GM23248 (cell line): ENCODE measurements around the gene ANXA5. TPM values are rescaled to one million over a fixed set of nuclear protein-coding genes. Genes with fewer than 3 reads are reported as not detected.

ENCODE experiments used
- DNase-seq: peaks from one replicate; pipeline ENCODE4 v3.0.0-alpha.2; 2015
- H2AFZ ChIP-seq: fragments of 200-600 bp; sonication (generic); 2 replicates; pipeline ENCODE4 v1.6.1; 2016; ENCODE audit warnings: antibody characterized with exemption
- H3F3A ChIP-seq: fragments of 200-600 bp; sonication (generic); 2 replicates; pipeline ENCODE4 v1.6.1; 2016; ENCODE audit warnings: mild to moderate bottlenecking, antibody characterized with exemption, mixed run types; ENCODE audit not compliant: insufficient read depth
- H3K27ac ChIP-seq: fragments of 200-600 bp; sonication (generic); 2 replicates; pipeline ENCODE4 v1.5.1; 2016; ENCODE audit warnings: mild to moderate bottlenecking
- H3K27me3 ChIP-seq: fragments of 200-600 bp; sonication (generic); replicated peaks from 2 replicates; pipeline ENCODE4 v1.6.1; 2016; ENCODE audit warnings: mild to moderate bottlenecking; ENCODE audit not compliant: insufficient read depth
- H3K36me3 ChIP-seq: fragments of 200-600 bp; sonication (generic); 2 replicates; pipeline ENCODE4 v1.6.1; 2016; ENCODE audit warnings: low read depth, mild to moderate bottlenecking
- H3K4me1 ChIP-seq: fragments of 200-600 bp; sonication (generic); 2 replicates; pipeline ENCODE4 v1.6.1; 2016; ENCODE audit warnings: mild to moderate bottlenecking; ENCODE audit not compliant: insufficient read depth
- H3K4me2 ChIP-seq: fragments of 200-600 bp; sonication (generic); one replicate; pipeline ENCODE4 v1.6.1; 2016; ENCODE audit warnings: mild to moderate bottlenecking; ENCODE audit not compliant: unreplicated experiment
- H3K4me3 ChIP-seq: fragments of 200-600 bp; sonication (generic); 2 replicates; pipeline ENCODE4 v1.5.1; 2016; ENCODE audit warnings: mild to moderate bottlenecking
- H3K79me2 ChIP-seq: fragments of 200-600 bp; sonication (generic); 2 replicates; pipeline ENCODE4 v1.6.1; 2016; ENCODE audit warnings: mild to moderate bottlenecking; ENCODE audit not compliant: insufficient read depth
- H3K9ac ChIP-seq: fragments of 200-600 bp; sonication (generic); 2 replicates; pipeline ENCODE4 v1.6.1; 2016; ENCODE audit warnings: mild to moderate bottlenecking
- H3K9me2 ChIP-seq: fragments of 200-600 bp; sonication (generic); 2 replicates; pipeline ENCODE4 v1.6.1; 2016; ENCODE audit warnings: mixed run types, mild to moderate bottlenecking, moderate library complexity; ENCODE audit not compliant: insufficient read depth
- H3K9me3 ChIP-seq: fragments of 200-600 bp; sonication (generic); one replicate; pipeline ENCODE4 v1.6.1; 2017; ENCODE audit warnings: low read depth
- H4K20me1 ChIP-seq: fragments of 200-600 bp; sonication (generic); 2 replicates; pipeline ENCODE4 v1.6.0; 2016; ENCODE audit not compliant: insufficient read depth
- EZH2 ChIP-seq: fragments of 200-600 bp; sonication (generic); IDR thresholded peaks from 2 replicates; pipeline ENCODE4 v1.6.1; 2018; ENCODE audit warnings: antibody characterized with exemption, mild to moderate bottlenecking; ENCODE audit not compliant: insufficient read depth, poor library complexity, severe bottlenecking
- EZH2phosphoT487 ChIP-seq: fragments of 200-600 bp; sonication (generic); IDR thresholded peaks from 2 replicates; pipeline ENCODE4 v1.6.1; 2018; ENCODE audit warnings: antibody characterized with exemption, moderate library complexity, mild to moderate bottlenecking, low read depth; ENCODE audit not compliant: insufficient read depth
- WGBS, 2 experiments: methylation state at CpG; one replicate each; pipeline ENCODE4 v1.1.6; 2015 to 2017; ENCODE audit warnings: low lambda C conversion rate in 2 of 2, low coverage in 1 of 2; ENCODE audit errors: missing lambda C conversion rate in 2 of 2; 5-methylcytosine and 5-hydroxymethylcytosine counted together
- in situ Hi-C: fragments of 300-500 bp; cut with MboI; formaldehyde crosslinking; loops from 2 replicates; pipeline ENCODE4 v1.15.0; 2020
- polyA plus RNA-seq: library from polyadenylated mRNA; unstranded; fragments of >200 nt; fragmentation: Nextera tagmentation; extraction: Ambion mirVana; gene quantifications from 2 replicates; pipeline ENCODE4 v1.2.1, GENCODE V29; 2016
- total RNA-seq: library from RNA; depleted of rRNA; stranded (reverse); fragments of >200 nt; shearing (Covaris generic); gene quantifications from 2 replicates; pipeline ENCODE4 v1.2.3, GENCODE V29; 2014

Gene ANXA5
- total and polyA plus RNA-seq, 2 experiments from 2014 or later: 1,082 to 1,730 TPM

- no peak overlapping the region; the same call in 1 of the 2 replicates for H2AFZ ChIP-seq
- TF ChIP-seq EZH2phosphoT487 (no peak), EZH2 (no peak)
- no peaks in the 10 kb centered on the region for H3K36me3 ChIP-seq
- H4K20me1 ChIP-seq: no peaks in the 10 kb centered on the region
- H3K9me2 ChIP-seq: no peaks in the 10 kb centered on the region
- no peak overlapping the region for H3K27ac ChIP-seq
- no peak for DNase-seq
- no peak overlapping the region for H3K4me3 ChIP-seq
- no peaks in the 10 kb centered on the region for H3K27me3 ChIP-seq
- no peaks in the 10 kb centered on the region for H3F3A ChIP-seq
- H3K79me2 ChIP-seq: no peaks in the 10 kb centered on the region
- H3K4me2 ChIP-seq: no peak overlapping the region
- H3K4me1 ChIP-seq: peaks cover 3% of the 10 kb centered on the region; the same call in 1 of the 2 replicates
- no peaks in the 10 kb centered on the region for H3K9me3 ChIP-seq
- 76 to 87% methylated on average over 2 of the region's 2 CpGs for WGBS, 2 experiments
- no peak overlapping the region for H3K9ac ChIP-seq
- in situ Hi-C loops: loop anchor here (10.0 kb wide), 2 partner anchors 255 to 285 kb away; no protein-coding TSS in a partner anchor
These were observed 42.8 kb upstream of the ANXA5 start for GRCh38 chr4:121739575-121739974.

- no peak for DNase-seq
- Histone ChIP-seq H3K27ac (no peak overlapping the region), H3K9ac (no peak overlapping the region), H3K79me2 (no peaks in the 10 kb centered on the region), H2AFZ (no peak overlapping the region; the same call in 1 of the 2 replicates), H3K27me3 (no peaks in the 10 kb centered on the region), H3K4me2 (no peak overlapping the region), H3K9me3 (no peaks in the 10 kb centered on the region), H4K20me1 (no peaks in the 10 kb centered on the region), H3K9me2 (no peaks in the 10 kb centered on the region), H3K4me3 (no peak overlapping the region), H3F3A (no peaks in the 10 kb centered on the region), H3K36me3 (no peaks in the 10 kb centered on the region), H3K4me1 (peaks cover 3% of the 10 kb centered on the region; the same call in 1 of the 2 replicates)
- WGBS, 2 experiments: 67 to 74% methylated on average over 2 of the region's 2 CpGs
- in situ Hi-C loops: loop anchor here (10.0 kb wide), 2 partner anchors 254 to 284 kb away; no protein-coding TSS in a partner anchor
- TF ChIP-seq EZH2phosphoT487: no peak
- no peak for TF ChIP-seq EZH2
These were observed 42.2 kb upstream of the ANXA5 start for GRCh38 chr4:121738780-121739535.

GRCh38 chr4:121737846-121738554 is 41.2 kb upstream of the ANXA5 start:
- H3K27ac ChIP-seq: no peak overlapping the region
- no peaks in the 10 kb centered on the region for H3K79me2 ChIP-seq
- no peaks in the 10 kb centered on the region for H3K27me3 ChIP-seq
- H3K9me3 ChIP-seq: no peaks in the 10 kb centered on the region
- no peak for TF ChIP-seq EZH2
- no peak for TF ChIP-seq EZH2phosphoT487
- no peak for DNase-seq
- H4K20me1 ChIP-seq: no peaks in the 10 kb centered on the region
- in situ Hi-C loops: loop anchor here (10.0 kb wide), 2 partner anchors 253 to 283 kb away; no protein-coding TSS in a partner anchor
- H3K36me3 ChIP-seq: no peaks in the 10 kb centered on the region
- peak overlapping the region; percentile 73 for H2AFZ ChIP-seq
- H3K4me1 ChIP-seq: peaks cover 3% of the 10 kb centered on the region; the same call in 1 of the 2 replicates
- H3K9me2 ChIP-seq: no peaks in the 10 kb centered on the region
- H3K4me3 ChIP-seq: no peak overlapping the region
- WGBS, 2 experiments: 51 to 52% methylated on average over 10 of the region's 10 CpGs
- H3F3A ChIP-seq: no peaks in the 10 kb centered on the region
- H3K4me2 ChIP-seq: no peak overlapping the region
- no peak overlapping the region for H3K9ac ChIP-seq

- no peaks in the 10 kb centered on the region for H3K9me3 ChIP-seq
- H3K4me1 ChIP-seq: peaks cover 3% of the 10 kb centered on the region; the same call in 1 of the 2 replicates
- no peak overlapping the region for H3K27ac ChIP-seq
- H3K36me3 ChIP-seq: no peaks in the 10 kb centered on the region
- H3K9ac ChIP-seq: no peak overlapping the region
- no peak overlapping the region for H3K4me3 ChIP-seq
- DNase-seq: peak; percentile 77
- no peaks in the 10 kb centered on the region for H4K20me1 ChIP-seq
- no peaks in the 10 kb centered on the region for H3K9me2 ChIP-seq
- no peaks in the 10 kb centered on the region for H3F3A ChIP-seq
- 39 to 47% methylated on average over 5 of the region's 5 CpGs for WGBS, 2 experiments
- no peaks in the 10 kb centered on the region for H3K79me2 ChIP-seq
- H3K4me2 ChIP-seq: no peak overlapping the region
- in situ Hi-C loops: loop anchor here (10.0 kb wide), 2 partner anchors 252 to 282 kb away; no protein-coding TSS in a partner anchor
- TF ChIP-seq EZH2phosphoT487 (no peak), EZH2 (no peak)
- no peaks in the 10 kb centered on the region for H3K27me3 ChIP-seq
- H2AFZ ChIP-seq: no peak overlapping the region
These were observed 40.1 kb upstream of the ANXA5 start for GRCh38 chr4:121736735-121737351.
